ENCODE results near the gene GCNT3.
A peak's percentile ranks its signal among the peaks of the same experiment; 100 is the strongest.

GRCh38 chr15:59622289-59622688 is 10.7 kb downstream of the GCNT3 start:
- peak in 4 of 6 experiments; percentile 27 to 73 (median 66) for TF ChIP-seq CTCF (IDR thresholded peaks at IDR 0.05)
- TF ChIP-seq POLR2A (IDR thresholded peaks at IDR 0.05), result no peak

Data from Peyer's patch (tissue), 4 donors.